H1 (cell line): ENCODE results near the gene HSPA4L. TPM values are rescaled to one million over a fixed set of nuclear protein-coding genes. Genes with fewer than 3 reads are reported as not detected.

Experiments used
- CTCF ChIA-PET: fragments of 300-600 bp; sonication (Branson Sonifier 250); formaldehyde crosslinking; loops from one replicate; lab custom pipeline; 2021; ENCODE audit not compliant: partially characterized antibody; lab: Charles Lee
- POLR2A ChIA-PET: fragments of 300-600 bp; sonication (Branson Sonifier 250); formaldehyde crosslinking; loops from one replicate; lab custom pipeline; 2021; ENCODE audit warnings: inconsistent platforms; ENCODE audit not compliant: partially characterized antibody; lab: Charles Lee
- DNase-seq, 2 experiments: peaks; one replicate each; pipeline versions ENCODE4 v3.0.0 to v3.0.0-alpha.2; 2010 to 2022; ENCODE audit warnings: low spot score in 2 of 2, low read depth in 1 of 2, mixed read lengths in 1 of 2
- FAIRE-seq: peaks from 2 replicates; lab custom pipeline; 2011; peaks lifted over from hg19 to GRCh38; lab: Jason Lieb, UNC
- H2AFZ ChIP-seq: 2 replicates; pipeline ENCODE4 v1.8.1; 2012; ENCODE audit warnings: low read length, inconsistent platforms
- H2AK5ac ChIP-seq: 2 replicates; pipeline ENCODE4 v1.6.1; 2013; ENCODE audit warnings: low read depth, low read length
- H2BK120ac ChIP-seq: replicated peaks from 2 replicates; pipeline ENCODE3; 2013; ENCODE audit warnings: low read depth, low read length, inconsistent platforms
- H2BK12ac ChIP-seq: 2 replicates; pipeline ENCODE4 v1.6.1; 2013; ENCODE audit warnings: low read depth, low read length
- H2BK15ac ChIP-seq: 2 replicates; pipeline ENCODE4 v1.6.1; 2013; ENCODE audit warnings: low read length
- H2BK20ac ChIP-seq: 2 replicates; pipeline ENCODE4 v1.6.1; 2013; ENCODE audit warnings: low read length
- H2BK5ac ChIP-seq: 2 replicates; pipeline ENCODE4 v1.6.1; 2013; ENCODE audit warnings: low read depth, low read length
- H3K14ac ChIP-seq: 2 replicates; pipeline ENCODE4 v1.6.1; 2013; ENCODE audit warnings: inconsistent platforms; ENCODE audit not compliant: insufficient read length
- H3K18ac ChIP-seq: 2 replicates; pipeline ENCODE4 v1.6.1; 2013; ENCODE audit warnings: low read length; ENCODE audit errors: extremely low read depth
- H3K23ac ChIP-seq: 2 replicates; pipeline ENCODE4 v1.6.1; 2013; ENCODE audit warnings: inconsistent platforms; ENCODE audit not compliant: insufficient read length
- H3K23me2 ChIP-seq: 2 replicates; pipeline ENCODE4 v1.6.1; 2013; ENCODE audit warnings: low read depth, low read length
- H3K27ac ChIP-seq: 2 replicates; pipeline ENCODE4 v1.6.1; 2011; ENCODE audit warnings: low read depth, low read length, inconsistent platforms
- H3K27me3 ChIP-seq, 4 experiments: replicated peaks in 1 of 4; 1 replicate in 1 of 4; 2 replicates in 3 of 4; pipeline versions ENCODE4 v1.6.1 to v1.8.1; 2011 to 2013; ENCODE audit warnings: low read length in 3 of 4, mild to moderate bottlenecking in 3 of 4, inconsistent platforms in 2 of 4, mixed read lengths in 2 of 4, moderate library complexity in 1 of 4; ENCODE audit not compliant: control insufficient read depth in 3 of 4, insufficient read depth in 3 of 4; ENCODE audit errors: extremely low read depth in 1 of 4
- H3K36me3 ChIP-seq, 4 experiments: 2 replicates each; pipeline versions ENCODE4 v1.6.1 to v1.8.1; 2011 to 2013; ENCODE audit warnings: mild to moderate bottlenecking in 4 of 4, low read length in 3 of 4, moderate library complexity in 2 of 4, control low read depth in 1 of 4, inconsistent platforms in 1 of 4; ENCODE audit not compliant: insufficient read depth in 4 of 4, control insufficient read depth in 2 of 4
- H3K4ac ChIP-seq: replicated peaks from 2 replicates; pipeline ENCODE3; 2013; ENCODE audit warnings: low read length, low read depth, mixed read lengths, inconsistent platforms; ENCODE audit not compliant: insufficient read length
- H3K4me1 ChIP-seq, 4 experiments: replicated peaks in 1 of 4; 1 replicate in 1 of 4; 2 replicates in 3 of 4; pipeline versions ENCODE4 v1.6.1 to v1.8.1; 2011 to 2013; ENCODE audit warnings: low read length in 3 of 4, inconsistent platforms in 2 of 4, mixed read lengths in 1 of 4; ENCODE audit not compliant: insufficient read depth in 4 of 4, control insufficient read depth in 3 of 4
- H3K4me2 ChIP-seq, 2 experiments: 2 replicates each; pipeline versions ENCODE4 v1.6.1 to v1.8.1; 2011 to 2013; ENCODE audit warnings: low read depth in 2 of 2, low read length in 2 of 2, control low read depth in 1 of 2, inconsistent platforms in 1 of 2, mild to moderate bottlenecking in 1 of 2; ENCODE audit not compliant: insufficient read depth in 1 of 2
- H3K4me3 ChIP-seq, 4 experiments: fragments of 200-600, 300-600 bp in 1 of 4; sonication (generic), shearing (Covaris generic), sonication (Bioruptor Twin) in 1 of 4; 2 replicates each; pipeline versions ENCODE4 v1.5.1 to v1.8.1; 2011 to 2016; ENCODE audit warnings: low read length in 4 of 4, low read depth in 3 of 4, control low read depth in 2 of 4, inconsistent platforms in 2 of 4, mild to moderate bottlenecking in 2 of 4, mixed read lengths in 1 of 4, moderate library complexity in 1 of 4; ENCODE audit not compliant: insufficient read depth in 2 of 4; ENCODE audit errors: extremely low read depth in 1 of 4
- H3K56ac ChIP-seq: replicated peaks from 2 replicates; pipeline ENCODE3; 2013; ENCODE audit warnings: low read depth, mild to moderate bottlenecking, mixed read lengths, low read length, inconsistent platforms; ENCODE audit not compliant: insufficient read length
- H3K79me1 ChIP-seq: 2 replicates; pipeline ENCODE4 v1.6.1; 2013; ENCODE audit warnings: low read depth, low read length, control low read depth
- H3K79me2 ChIP-seq, 2 experiments: 2 replicates each; pipeline versions ENCODE4 v1.6.1 to v1.8.1; 2012 to 2013; ENCODE audit warnings: low read length in 2 of 2, mild to moderate bottlenecking in 2 of 2, inconsistent platforms in 1 of 2; ENCODE audit not compliant: insufficient read depth in 2 of 2, control insufficient read depth in 1 of 2
- H3K9ac ChIP-seq, 4 experiments: replicated peaks in 1 of 4; 1 replicate in 1 of 4; 2 replicates in 3 of 4; pipeline versions ENCODE4 v1.6.1 to v1.8.1; 2011 to 2013; ENCODE audit warnings: low read depth in 3 of 4, low read length in 3 of 4, control low read depth in 2 of 4, mild to moderate bottlenecking in 2 of 4, moderate library complexity in 2 of 4, inconsistent platforms in 1 of 4; ENCODE audit errors: extremely low read depth in 1 of 4
- H3K9me3 ChIP-seq, 2 experiments: 2 replicates each; pipeline versions ENCODE4 v1.6.1 to v1.8.1; 2012 to 2013; ENCODE audit warnings: mild to moderate bottlenecking in 2 of 2, moderate library complexity in 2 of 2, control low read depth in 1 of 2, inconsistent platforms in 1 of 2, low read depth in 1 of 2, low read length in 1 of 2, mixed read lengths in 1 of 2; ENCODE audit not compliant: insufficient read depth in 2 of 2
- H4K20me1 ChIP-seq, 2 experiments: replicated peaks in 1 of 2; 2 replicates each; pipeline versions ENCODE3 to v1.8.1; 2011 to 2013; ENCODE audit warnings: inconsistent platforms in 2 of 2, low read length in 2 of 2, mild to moderate bottlenecking in 1 of 2; ENCODE audit not compliant: insufficient read depth in 2 of 2, control insufficient read depth in 1 of 2
- H4K5ac ChIP-seq: 2 replicates; pipeline ENCODE4 v1.6.1; 2013; ENCODE audit warnings: low read length, low read depth, mixed read lengths, inconsistent platforms; ENCODE audit not compliant: insufficient read length
- H4K8ac ChIP-seq: 2 replicates; pipeline ENCODE4 v1.8.0; 2013; ENCODE audit warnings: mild to moderate bottlenecking, moderate library complexity, low read length, inconsistent platforms; ENCODE audit not compliant: insufficient read depth; ENCODE audit errors: extremely low read depth
- H4K91ac ChIP-seq: replicated peaks from 2 replicates; pipeline ENCODE3; 2013; ENCODE audit warnings: low read length, mixed read lengths, inconsistent platforms; ENCODE audit not compliant: insufficient read length
- BACH1 ChIP-seq: IDR thresholded peaks from 2 replicates; pipeline ENCODE4 v1.6.1; 2012; ENCODE audit warnings: low read length, improper control_type of control experiment
- WGBS, 2 experiments: shearing (Covaris generic) in 1 of 2; methylation state at CpG; one replicate each; pipeline versions ENCODE4 v1.1.6 to v1.1.7; 2013 to 2015; ENCODE audit warnings: low lambda C conversion rate in 2 of 2, mixed read lengths in 2 of 2, inconsistent platforms in 1 of 2, low coverage in 1 of 2, missing lambda C conversion rate in 1 of 2; ENCODE audit not compliant: insufficient replicate concordance in 2 of 2, insufficient coverage in 1 of 2, insufficient read length in 1 of 2; ENCODE audit errors: extremely low coverage in 1 of 2, missing lambda C conversion rate in 1 of 2; 5-methylcytosine and 5-hydroxymethylcytosine counted together
- polyA plus RNA-seq, 7 experiments: library from polyadenylated mRNA; depleted of rRNA in 3 of 7; stranded (reverse) in 5 of 7; unstranded in 2 of 7; fragments of >200 nt in 5 of 7; fragments of 200-250 nt in 2 of 7; gene quantifications; 1 replicate in 5 of 7; 2 replicates in 1 of 7; 4 replicates in 1 of 7; pipeline versions ENCODE4 v1.2.1 to v1.2.3, GENCODE V29; 2011 to 2013; ENCODE audit warnings: missing spikeins in 2 of 7, mixed read lengths in 2 of 7
- total RNA-seq: library from RNA; stranded (reverse); fragmentation: NEBNext Ultra II Directional; extraction: Animal tissue kit (Norgen Biotek cat#: 25700); gene quantifications from 2 replicates; pipeline ENCODE4 v1.2.1, GENCODE V29; 2021

Gene HSPA4L
- total and polyA plus RNA-seq, 2 of the 8 experiments (the other 6 are each of a cell fraction or from before 2014, with no cell fraction given): 0.65 to 4.7 TPM

- H2AK5ac ChIP-seq: no peak overlapping the region
- H3K27me3 ChIP-seq: no peaks in the 10 kb centered on the region
- H3K4ac ChIP-seq: no peak overlapping the region
- H2AFZ ChIP-seq: no peak overlapping the region
- H3K9ac ChIP-seq: no peak overlapping the region
- ChIA-PET POLR2A (no interaction called here), CTCF (interaction anchor here (1.4 kb wide), 1 partner anchor 16 kb away, joined by 4 read pairs; no protein-coding TSS in a partner anchor)
- no peak overlapping the region for H2BK12ac ChIP-seq
- H4K8ac ChIP-seq: no peak overlapping the region
- WGBS, 2 experiments: 86% methylated on average over 2 of the region's 2 CpGs; no CpG with 5 or more reads in 1 of the 2 experiments
- no peak overlapping the region for H3K27ac ChIP-seq
- no peak overlapping the region for H4K5ac ChIP-seq
- peaks cover 0 to 3% of the 10 kb centered on the region in 2 experiments for H4K20me1 ChIP-seq
- DNase-seq (no peak), FAIRE-seq (no peak)
- H3K56ac ChIP-seq: no peak overlapping the region
- no peak overlapping the region for H3K14ac ChIP-seq
- no peak overlapping the region for H3K23ac ChIP-seq
- H3K4me2 ChIP-seq: no peak overlapping the region
- no peak overlapping the region for H2BK120ac ChIP-seq
- no peaks in the 10 kb centered on the region for H3K9me3 ChIP-seq
- H3K4me1 ChIP-seq: no peaks in the 10 kb centered on the region
- no peaks in the 10 kb centered on the region for H3K79me1 ChIP-seq
- H2BK20ac ChIP-seq: no peak overlapping the region
- H3K36me3 ChIP-seq: no peaks in the 10 kb centered on the region
- no peak overlapping the region for H4K91ac ChIP-seq
- H2BK15ac ChIP-seq: no peak overlapping the region
- H3K79me2 ChIP-seq: no peaks in the 10 kb centered on the region
- no peaks in the 10 kb centered on the region for H3K23me2 ChIP-seq
- no peak for TF ChIP-seq BACH1
- no peak overlapping the region for H3K18ac ChIP-seq
- no peak overlapping the region for H2BK5ac ChIP-seq
- no peak overlapping the region for H3K4me3 ChIP-seq
Measured at GRCh38 chr4:127828121-127828520, 46.0 kb downstream of the HSPA4L start.
